Muscle of arm (tissue), 12 donors: ENCODE measurements around the gene RNASEH2C. TPM values are rescaled to one million over a fixed set of nuclear protein-coding genes. Genes with fewer than 3 reads are reported as not detected.
"Not testable (repeated sequence)": the region's sequence is repeated elsewhere in the genome, so short reads cannot be mapped to it uniquely, and the experiment has no call there.

ENCODE experiments used
- DNase-seq: peaks from one replicate; pipeline ENCODE4 v3.0.0-alpha.2; 2013
- polyA plus RNA-seq, 12 donors: library from polyadenylated mRNA; unstranded; fragments of 120-200 nt; gene quantifications; one replicate each; pipeline ENCODE4 v1.2.1, GENCODE V29; 2013; ENCODE audit not compliant: insufficient read length in 12 of 12

Gene RNASEH2C
- polyA plus RNA-seq, 12 donors, result 18.3 to 35.0 (median 22.9) TPM; not detected in 1

DNA sequence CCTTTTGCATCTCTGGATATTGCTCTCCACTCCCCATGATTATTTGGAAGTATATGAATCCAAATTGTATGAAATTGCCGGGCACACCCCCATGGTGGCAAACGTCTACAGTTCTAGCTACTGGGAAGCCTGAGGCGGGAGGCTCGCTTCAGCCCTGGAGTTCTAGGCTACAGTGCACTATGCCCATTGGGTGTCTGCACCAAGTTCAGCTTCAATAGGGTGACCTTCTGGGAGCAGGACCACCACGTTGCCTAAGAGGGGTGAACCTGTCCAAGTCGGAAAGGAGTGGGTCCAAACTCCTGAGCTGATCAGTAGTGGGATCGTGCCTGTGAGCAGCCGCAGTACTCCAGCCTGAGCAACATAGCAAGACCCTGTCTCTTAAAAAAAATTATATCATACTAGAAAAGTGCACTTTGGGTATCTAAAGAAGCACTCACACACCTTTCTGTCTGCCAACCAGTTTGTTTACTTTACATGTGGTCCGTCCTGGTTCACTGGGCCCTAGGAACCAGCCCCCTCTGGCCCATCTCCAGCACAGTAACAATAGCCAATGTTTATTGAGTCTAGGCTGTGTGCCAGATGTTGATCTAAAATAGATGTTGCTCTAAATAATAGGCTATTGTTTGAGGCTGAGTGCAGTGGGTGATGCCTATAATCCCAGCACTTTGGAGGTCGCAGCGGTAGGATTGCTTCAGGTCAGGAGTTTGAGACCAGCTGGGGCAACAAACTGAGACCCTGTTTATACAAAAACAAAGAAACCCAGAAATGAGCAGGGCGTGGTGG is 24.9 kb downstream of the RNASEH2C start:
- no peak for DNase-seq

GRCh38 chr11:65692367-65692766 is 28.2 kb downstream of the RNASEH2C start:
- DNase-seq, result no peak

- not testable (repeated sequence) for DNase-seq
Observed at GRCh38 chr11:65691847-65692246, 28.8 kb downstream of the RNASEH2C start.

DNA sequence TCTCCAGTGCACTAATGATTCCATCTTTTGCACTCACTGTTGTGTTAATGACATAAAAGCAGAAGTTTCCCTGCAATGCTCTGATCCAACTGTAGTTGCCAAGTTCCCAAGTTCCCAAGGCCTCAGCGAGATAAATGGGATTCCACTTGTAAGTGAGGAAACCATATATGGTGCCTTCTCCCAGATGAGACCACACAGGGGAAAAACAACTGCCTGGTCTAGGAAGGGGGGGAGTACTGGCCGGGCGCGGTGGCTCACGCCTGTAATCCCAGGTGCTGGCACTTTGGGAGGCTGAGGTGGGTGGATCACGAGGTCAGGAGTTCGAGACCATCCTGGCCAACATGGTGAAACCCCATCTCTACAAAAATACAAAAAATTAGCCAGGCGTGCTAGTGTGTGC is 34.6 kb downstream of the RNASEH2C start:
- DNase-seq, result no peak

DNA sequence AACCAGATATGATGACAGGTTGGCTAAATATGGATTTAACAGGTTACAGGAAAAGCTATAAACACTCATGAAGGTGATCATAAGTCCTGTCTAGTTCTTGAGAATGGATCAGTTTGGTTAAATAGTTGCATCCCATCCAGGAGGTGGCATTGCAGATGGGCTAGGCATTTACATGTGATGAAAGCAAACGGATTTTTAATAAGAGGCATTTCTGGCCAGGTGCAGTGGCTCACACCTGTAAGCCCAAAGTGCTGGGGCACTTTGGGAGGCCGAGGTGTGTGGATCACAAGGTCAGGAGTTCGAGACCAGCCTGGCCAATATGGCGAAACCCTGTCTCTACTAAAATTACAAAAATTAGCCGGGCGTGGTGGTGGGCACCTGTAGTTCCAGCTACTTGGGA is 37.1 kb downstream of the RNASEH2C start:
- not testable (repeated sequence) for DNase-seq

- no peak for DNase-seq
Observed at GRCh38 chr11:65680192-65680743, 40.3 kb downstream of the RNASEH2C start.

- DNase-seq, result no peak
Observed at GRCh38 chr11:65672982-65673381, 47.6 kb downstream of the RNASEH2C start.

- DNase-seq, result no peak
Observed at GRCh38 chr11:65672180-65672860, 48.3 kb downstream of the RNASEH2C start.

Other genes starting within 250 kb of the RNASEH2C start
- 100 to 1,000 TPM; 102 to 554 (median 247) TPM for gene MALAT1, start 221.8 kb downstream of the RNASEH2C start, polyA plus RNA-seq
- 10 to 100 TPM in 11 of 12 donors, not detected in 1; 34.0 to 60.9 (median 40.9) TPM for gene SCYL1, start 195.7 kb downstream of the RNASEH2C start, polyA plus RNA-seq
- 100 to 1,000 TPM in 9 of 12 donors, 10 to 100 TPM in 2, not detected in 1; 95.8 to 250 (median 124) TPM for gene LTBP3, start 162.4 kb downstream of the RNASEH2C start, polyA plus RNA-seq
- 10 to 100 TPM in 11 of 12 donors, not detected in 1; 44.9 to 82.2 (median 57.8) TPM for gene ZNRD2, start 150.3 kb downstream of the RNASEH2C start, polyA plus RNA-seq
- gene FAM89B, start 148.3 kb downstream of the RNASEH2C start, polyA plus RNA-seq, result 10 to 100 TPM in 11 of 12 donors, not detected in 1; 22.5 to 55.2 (median 29.4) TPM
- 100 to 1,000 TPM; 153 to 369 (median 276) TPM for gene EHBP1L1, start 144.7 kb downstream of the RNASEH2C start, polyA plus RNA-seq
- gene KCNK7, start 125.0 kb downstream of the RNASEH2C start, polyA plus RNA-seq, result 1 to 10 TPM in 5 of 12 donors, under 1 TPM in 5, not detected in 2; 0.27 to 1.8 (median 0.99) TPM
- 10 to 100 TPM in 11 of 12 donors, not detected in 1; 22.6 to 58.3 (median 27.6) TPM for gene MAP3K11, start 106.6 kb downstream of the RNASEH2C start, polyA plus RNA-seq
- gene PCNX3, start 105.0 kb downstream of the RNASEH2C start, polyA plus RNA-seq, result 100 to 1,000 TPM in 1 of 12 donors, 10 to 100 TPM in 10, 1 to 10 TPM in 1; 9.8 to 155 (median 15.6) TPM
- gene SIPA1, start 82.7 kb downstream of the RNASEH2C start, polyA plus RNA-seq, result 10 to 100 TPM in 11 of 12 donors, not detected in 1; 23.3 to 56.0 (median 33.6) TPM
- 10 to 100 TPM in 11 of 12 donors, not detected in 1; 34.7 to 75.7 (median 39.8) TPM for gene RELA, start 57.9 kb downstream of the RNASEH2C start, polyA plus RNA-seq
- gene KAT5, start 8.5 kb downstream of the RNASEH2C start, polyA plus RNA-seq, result 10 to 100 TPM in 11 of 12 donors, not detected in 1; 28.8 to 51.0 (median 38.1) TPM
- gene AP5B1, start 60.2 kb upstream of the RNASEH2C start, polyA plus RNA-seq, result 1 to 10 TPM in 11 of 12 donors, not detected in 1; 1.2 to 7.0 (median 1.8) TPM
- gene OVOL1, start 66.3 kb upstream of the RNASEH2C start, polyA plus RNA-seq, result 1 to 10 TPM in 3 of 12 donors, under 1 TPM in 4, not detected in 5; 0.07 to 8.2 (median 0.44) TPM
- 1 to 10 TPM in 6 of 12 donors, under 1 TPM in 4, not detected in 2; 0.84 to 3.2 (median 1.2) TPM for gene SNX32, start 113.2 kb upstream of the RNASEH2C start, polyA plus RNA-seq
- 100 to 1,000 TPM in 11 of 12 donors, not detected in 1; 525 to 708 (median 574) TPM for gene CFL1, start 137.4 kb upstream of the RNASEH2C start, polyA plus RNA-seq
- 10 to 100 TPM in 11 of 12 donors, not detected in 1; 35.4 to 63.0 (median 39.4) TPM for gene MUS81, start 139.6 kb upstream of the RNASEH2C start, polyA plus RNA-seq
- 100 to 1,000 TPM in 5 of 12 donors, 10 to 100 TPM in 6, not detected in 1; 72.0 to 155 (median 92.2) TPM for gene EFEMP2, start 152.0 kb upstream of the RNASEH2C start, polyA plus RNA-seq
- 1 to 10 TPM in 4 of 12 donors, under 1 TPM in 6, not detected in 2; 0.32 to 5.3 (median 0.78) TPM for gene CTSW, start 159.0 kb upstream of the RNASEH2C start, polyA plus RNA-seq
- gene FIBP, start 167.7 kb upstream of the RNASEH2C start, polyA plus RNA-seq, result 10 to 100 TPM in 11 of 12 donors, not detected in 1; 51.1 to 68.4 (median 60.3) TPM
- 10 to 100 TPM in 8 of 12 donors, 1 to 10 TPM in 3, not detected in 1; 9.0 to 38.8 (median 10.5) TPM for gene CCDC85B, start 169.9 kb upstream of the RNASEH2C start, polyA plus RNA-seq
- 1 to 10 TPM in 1 of 12 donors, under 1 TPM in 8, not detected in 3; 0.15 to 1.0 (median 0.24) TPM for gene FOSL1, start 179.6 kb upstream of the RNASEH2C start, polyA plus RNA-seq
- gene C11orf68, start 198.3 kb upstream of the RNASEH2C start, polyA plus RNA-seq, result 10 to 100 TPM in 11 of 12 donors, not detected in 1; 26.1 to 37.7 (median 30.8) TPM
- 100 to 1,000 TPM in 1 of 12 donors, 10 to 100 TPM in 10, not detected in 1; 49.0 to 117 (median 65.8) TPM for gene DRAP1, start 198.6 kb upstream of the RNASEH2C start, polyA plus RNA-seq
- under 1 TPM in 5 of 12 donors, not detected in 7; 0.10 to 0.21 (median 0.12) TPM for gene TSGA10IP, start 224.7 kb upstream of the RNASEH2C start, polyA plus RNA-seq
- gene SART1, start 240.9 kb upstream of the RNASEH2C start, polyA plus RNA-seq, result 10 to 100 TPM in 11 of 12 donors, not detected in 1; 30.3 to 66.7 (median 32.6) TPM